Activated T-helper 1 cell treated with anti-CD3 and anti-CD28 coated beads, Interleukin-2, amount 50 U/mL, for 16 hours (primary cell): ENCODE data around the gene SLC27A2.

Source experiments
- DNase-seq, 2 donors: peaks; one replicate each; pipeline ENCODE4 v3.0.0-alpha.2; 2020; ENCODE audit warnings: low read depth in 1 of 2, low spot score in 1 of 2

The SLC27A2 gene

DNA sequence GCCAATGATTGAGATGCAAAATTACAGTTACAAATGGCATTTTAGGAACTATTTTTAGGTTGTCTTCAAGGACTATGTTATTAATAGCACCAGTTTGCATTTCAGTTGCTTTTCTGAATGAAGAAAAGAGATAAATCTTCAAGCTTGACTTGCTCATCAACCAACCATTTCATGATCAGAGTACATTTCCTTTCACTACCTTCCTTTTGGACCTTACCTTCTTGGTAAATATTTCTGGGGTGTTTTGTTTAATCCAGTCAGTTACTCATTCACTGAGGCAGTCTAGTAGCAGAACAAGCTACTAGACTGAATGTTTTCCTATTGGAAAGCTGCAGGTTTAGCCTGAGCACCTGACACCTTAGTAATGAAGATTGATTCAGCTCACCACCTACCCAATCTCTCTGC is 8.2 kb downstream of the SLC27A2 start:
- no peak for DNase-seq

DNA sequence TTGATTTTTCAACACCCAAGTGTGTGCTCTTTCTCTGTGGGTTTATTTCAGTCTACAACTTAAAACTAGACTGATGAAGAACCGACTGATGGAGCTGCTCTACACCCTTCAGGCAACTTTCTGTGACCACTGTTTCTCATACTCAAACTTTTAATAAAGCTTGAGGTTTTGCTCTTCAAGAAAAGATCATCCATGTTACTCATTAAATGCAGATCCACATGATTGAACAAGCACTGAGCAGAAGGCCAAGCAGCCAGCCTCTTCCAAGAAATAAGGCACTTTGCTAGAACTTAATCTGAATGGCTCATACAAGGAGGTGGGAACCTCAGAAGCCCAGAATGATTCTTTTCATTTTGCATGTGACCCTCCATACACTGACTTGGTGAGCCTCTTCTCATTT is 8.7 kb downstream of the SLC27A2 start:
- DNase-seq = no peak

DNA sequence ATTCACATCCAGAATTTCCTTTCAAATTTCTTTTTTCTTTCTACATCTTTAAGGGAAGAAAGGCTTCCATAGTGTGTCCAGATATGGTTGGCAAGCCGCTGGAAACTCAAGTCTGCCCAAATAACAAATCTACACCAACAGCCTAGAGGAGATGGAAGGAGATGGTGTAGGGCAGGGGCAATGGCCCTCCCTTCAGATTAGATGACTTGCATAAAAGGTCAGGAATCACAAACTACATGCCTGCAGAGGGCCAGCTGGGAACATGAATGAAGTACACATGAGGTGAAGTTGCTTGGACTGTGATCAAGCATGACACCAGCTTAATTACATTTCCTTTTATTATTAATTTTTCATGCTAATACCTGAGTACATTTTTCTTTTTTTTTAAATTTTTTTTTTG is 10.2 kb downstream of the SLC27A2 start:
- DNase-seq = no peak

DNA sequence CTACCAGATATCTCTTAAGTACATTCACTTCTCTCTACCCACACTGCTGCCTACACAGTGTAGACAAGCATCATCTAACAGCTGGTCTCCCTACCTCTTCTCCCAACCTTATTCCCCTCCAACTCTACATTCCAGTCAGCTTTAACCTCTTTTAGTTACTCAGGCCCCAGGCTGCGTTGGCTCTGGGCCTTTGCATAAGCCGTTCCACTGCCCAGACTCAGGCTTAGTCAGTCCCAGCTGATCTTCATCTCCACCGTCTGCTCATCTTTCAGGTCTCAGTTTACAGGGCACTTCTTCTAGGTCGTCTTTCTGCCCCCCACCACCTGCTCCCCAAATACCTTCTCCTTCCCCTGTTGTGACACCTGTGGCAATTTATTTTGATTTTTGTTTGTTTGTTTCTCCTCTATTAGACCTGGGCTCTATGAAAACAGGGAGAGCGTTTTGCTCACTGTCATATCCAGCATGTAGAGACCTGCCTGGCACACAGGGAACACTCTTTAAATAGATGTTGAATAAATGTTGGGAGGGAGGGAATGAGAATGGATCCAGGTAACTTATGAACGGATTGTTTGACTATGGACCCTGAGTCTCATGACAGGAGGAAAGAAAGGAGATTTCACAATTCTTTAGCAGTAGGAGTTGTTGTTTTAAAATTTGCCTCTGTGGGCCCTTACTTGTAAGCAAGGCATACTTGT is 11.1 kb downstream of the SLC27A2 start:
- no peak for DNase-seq

DNA sequence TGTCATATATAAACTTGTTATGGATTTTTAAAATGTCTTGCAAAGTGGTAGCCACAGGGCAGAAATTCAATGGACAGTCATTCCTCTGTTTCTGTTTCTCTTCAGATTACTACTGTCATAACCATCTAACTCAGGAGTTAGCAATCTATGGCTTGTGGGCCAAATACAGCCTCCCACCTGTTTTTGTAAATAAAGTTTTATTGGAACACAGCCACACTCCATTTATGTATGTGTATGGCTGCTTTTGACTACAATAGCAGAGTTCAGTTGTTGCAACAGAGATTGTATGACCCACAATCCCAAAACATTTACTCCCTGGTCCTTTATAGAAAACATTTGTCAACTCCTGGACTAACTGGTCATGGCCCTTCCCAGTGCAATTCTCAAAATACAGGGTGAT is 20.0 kb downstream of the SLC27A2 start:
- DNase-seq = no peak

DNA sequence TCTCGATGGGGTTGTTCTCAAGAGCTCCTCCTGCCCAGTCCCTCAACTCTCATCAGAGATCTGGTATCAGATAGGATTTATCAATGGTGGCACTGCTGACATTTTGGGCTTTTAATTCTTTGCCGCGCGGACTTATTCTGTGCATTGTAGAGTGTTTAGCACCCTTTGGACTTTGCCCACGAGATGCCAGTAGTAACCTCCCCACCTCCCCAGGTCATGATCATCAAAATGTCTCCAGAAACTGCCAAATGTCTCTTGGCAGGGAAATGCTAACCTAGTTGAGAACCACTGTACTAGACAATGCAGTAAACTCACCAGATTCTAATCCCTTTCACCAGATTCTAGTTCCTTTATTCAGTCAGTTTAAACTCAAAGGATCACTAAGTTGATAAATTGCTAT is 24.0 kb downstream of the SLC27A2 start:
- DNase-seq = no peak

DNA sequence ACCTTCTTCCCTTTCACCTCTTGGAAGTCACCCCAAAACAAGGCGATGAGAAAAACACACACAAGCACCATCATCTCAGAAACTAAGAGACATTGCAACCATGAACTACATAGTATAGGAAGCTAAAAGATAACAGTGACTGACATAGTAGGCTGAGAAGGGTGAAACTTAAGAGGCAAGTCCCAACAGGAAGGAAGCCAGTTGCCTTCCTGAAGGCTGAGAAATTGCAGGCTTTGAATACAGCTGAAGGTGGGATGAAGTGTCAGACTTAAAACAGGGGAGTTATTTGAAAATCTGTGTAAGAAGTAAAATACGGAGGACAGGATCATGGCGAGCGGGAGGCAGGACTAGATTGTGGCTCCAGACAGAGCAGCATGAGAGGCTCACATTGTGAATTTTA is 27.8 kb downstream of the SLC27A2 start:
- DNase-seq = no peak

DNA sequence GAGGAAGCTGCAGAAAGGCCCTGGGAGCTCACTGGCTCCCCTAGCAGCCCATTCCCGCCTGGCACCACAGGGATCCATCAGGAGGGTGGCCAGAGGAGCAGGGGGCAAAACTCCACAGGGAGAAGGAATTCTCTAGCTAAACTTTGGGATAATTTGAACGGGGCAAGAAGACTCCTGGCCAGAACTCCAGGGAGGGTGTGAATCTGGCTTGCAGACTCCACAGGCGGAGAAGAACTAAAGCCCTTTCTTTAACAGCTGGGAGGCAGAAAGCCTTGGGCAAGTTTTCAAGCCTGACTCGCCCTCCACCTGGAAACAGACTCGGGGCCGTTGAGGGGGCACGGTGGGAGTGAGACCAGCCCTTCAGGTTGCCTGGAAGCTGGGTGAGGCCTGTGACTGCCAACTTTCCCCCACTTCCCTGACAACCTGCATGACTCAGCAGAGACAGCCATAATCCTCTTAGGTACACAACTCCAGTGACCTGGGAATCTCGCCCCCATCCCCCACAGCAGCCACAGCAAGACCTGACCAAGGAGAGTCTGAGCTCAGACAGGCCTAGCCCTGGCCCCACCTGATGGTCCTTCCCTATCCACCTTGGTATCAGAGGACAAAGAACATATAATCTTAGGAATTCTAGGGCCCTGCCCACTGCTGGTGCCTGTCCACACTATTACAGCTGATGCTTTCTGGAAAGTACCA is 28.6 kb downstream of the SLC27A2 start:
- no peak for DNase-seq

DNA sequence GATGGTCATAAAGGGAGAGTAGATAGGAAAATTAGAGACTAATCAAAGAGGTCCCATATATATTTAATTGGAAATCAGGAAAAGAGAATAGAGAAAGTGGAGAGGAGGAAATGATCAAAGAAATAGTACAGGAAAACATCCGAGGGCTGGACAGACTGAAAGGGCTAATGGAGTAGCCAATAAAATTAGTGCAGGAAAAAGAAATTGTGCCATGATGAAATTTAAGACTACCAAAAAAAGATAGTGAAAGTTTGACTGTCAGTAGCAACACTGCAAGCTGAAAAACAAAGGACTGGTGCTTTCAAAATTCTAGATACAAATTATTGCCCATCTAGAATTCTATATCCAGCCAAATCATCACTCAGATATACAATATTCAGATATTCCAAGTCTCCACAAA is 36.3 kb downstream of the SLC27A2 start:
- DNase-seq = no peak

DNA sequence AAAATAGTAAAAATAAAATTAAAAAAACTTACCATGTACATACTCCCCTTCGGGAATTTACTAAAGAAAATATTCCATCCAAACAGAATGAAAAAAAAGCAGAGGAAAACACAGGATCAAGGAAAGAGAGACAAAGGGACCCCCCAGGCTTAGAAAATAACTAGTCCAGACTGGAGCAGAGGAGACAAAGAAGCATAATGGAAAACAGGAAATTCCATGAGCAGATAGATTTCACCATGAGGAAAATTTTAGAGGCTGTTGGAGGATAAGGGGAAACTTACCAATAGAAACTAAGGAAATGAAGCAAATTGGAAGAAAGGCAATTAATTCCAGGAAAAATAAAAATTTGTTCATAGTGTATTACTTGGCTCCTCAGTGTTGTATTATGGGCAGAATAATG is 36.7 kb downstream of the SLC27A2 start:
- DNase-seq = no peak

DNA sequence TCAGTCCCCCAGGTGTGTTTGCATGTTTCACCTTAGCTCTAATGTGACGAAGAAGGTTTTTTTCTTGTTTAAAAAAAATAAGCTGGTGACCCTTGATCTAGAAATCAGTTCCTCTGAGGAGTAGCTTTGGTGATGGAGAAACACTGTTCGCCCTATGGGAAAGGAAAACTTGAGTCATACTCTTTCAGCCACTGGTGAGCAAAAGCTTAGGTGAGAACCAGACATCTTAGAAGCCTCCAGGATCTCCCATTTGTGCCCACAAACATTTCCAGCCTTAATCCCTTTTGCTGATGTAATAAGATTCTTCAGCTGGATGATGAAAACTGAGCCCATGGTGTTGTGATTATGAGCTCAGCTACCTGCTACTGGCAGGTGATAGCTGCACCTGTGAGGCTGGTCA is 37.8 kb downstream of the SLC27A2 start:
- DNase-seq = no peak

DNA sequence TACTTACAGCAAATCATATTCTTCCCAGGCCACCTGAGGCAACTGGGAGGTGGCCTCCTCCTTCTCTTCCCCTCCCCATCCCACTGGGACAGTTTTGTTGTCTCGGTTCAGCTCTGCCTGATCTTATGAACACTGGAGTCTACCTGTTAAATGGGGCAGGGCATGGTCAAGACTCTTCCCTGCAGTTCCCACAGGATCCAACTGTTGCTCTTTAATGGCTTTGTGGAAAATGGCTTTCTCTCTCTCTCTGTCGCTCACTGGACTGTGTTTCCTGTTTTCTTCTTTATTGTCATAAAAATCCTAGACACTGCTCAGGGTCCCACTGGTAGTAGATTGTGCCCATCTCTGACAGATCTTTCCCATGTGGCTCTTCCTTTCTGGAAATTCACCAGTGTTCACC is 40.2 kb downstream of the SLC27A2 start:
- DNase-seq = no peak

DNA sequence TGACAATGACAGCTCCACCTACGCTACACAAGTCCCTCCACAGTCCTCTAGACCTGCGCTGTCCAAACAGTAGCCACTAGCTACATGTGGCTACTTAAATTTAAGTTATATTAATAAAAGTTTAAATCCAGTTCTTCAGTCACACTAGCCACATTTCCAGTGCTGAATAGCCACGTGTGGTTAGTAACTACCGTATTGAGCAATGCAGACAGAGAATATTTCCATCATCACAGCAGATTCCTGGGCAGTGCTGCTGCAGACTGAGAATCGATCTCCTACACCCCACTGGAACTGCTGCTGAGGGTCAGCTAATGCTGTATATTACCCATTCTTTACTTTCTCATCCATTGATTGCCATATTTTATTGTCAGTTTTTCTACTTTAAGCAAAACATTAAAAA is 42.6 kb downstream of the SLC27A2 start:
- DNase-seq = no peak

DNA sequence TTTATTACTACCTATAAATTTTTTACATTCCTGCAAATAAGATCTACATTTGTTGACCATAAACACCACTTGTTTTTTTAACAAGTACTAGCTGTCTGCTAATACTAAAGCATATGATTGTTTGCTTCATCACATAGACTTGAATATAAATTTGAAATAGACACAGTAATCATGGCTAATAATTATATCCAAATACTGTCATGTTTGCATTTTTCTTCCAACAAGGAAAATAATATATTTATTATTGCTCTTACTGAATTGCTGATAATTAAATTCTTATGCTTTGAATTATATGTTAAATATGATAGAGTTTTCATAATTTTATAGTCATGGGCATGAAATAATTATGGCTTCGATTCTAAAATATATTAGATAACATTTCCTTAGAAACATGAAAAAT is 43.1 kb downstream of the SLC27A2 start:
- DNase-seq = no peak

DNA sequence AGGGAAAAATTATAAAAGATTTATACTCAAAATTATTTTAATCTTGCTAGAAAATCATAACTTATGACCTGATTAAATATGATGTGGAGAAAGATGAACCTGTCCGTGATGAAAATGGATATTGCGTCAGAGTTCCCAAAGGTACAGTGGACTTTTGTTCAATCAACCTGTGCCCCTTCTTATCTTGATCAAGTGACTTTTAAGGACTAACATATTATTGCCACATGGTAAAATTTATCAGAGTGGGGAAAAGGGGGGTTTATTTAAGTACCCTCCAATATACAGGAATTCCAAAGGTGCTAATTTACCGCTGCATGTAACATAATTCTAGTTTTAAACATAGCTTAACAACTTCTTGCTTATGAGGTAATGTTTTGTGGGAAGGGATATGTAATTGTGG is 43.9 kb downstream of the SLC27A2 start:
- no peak for DNase-seq

DNA sequence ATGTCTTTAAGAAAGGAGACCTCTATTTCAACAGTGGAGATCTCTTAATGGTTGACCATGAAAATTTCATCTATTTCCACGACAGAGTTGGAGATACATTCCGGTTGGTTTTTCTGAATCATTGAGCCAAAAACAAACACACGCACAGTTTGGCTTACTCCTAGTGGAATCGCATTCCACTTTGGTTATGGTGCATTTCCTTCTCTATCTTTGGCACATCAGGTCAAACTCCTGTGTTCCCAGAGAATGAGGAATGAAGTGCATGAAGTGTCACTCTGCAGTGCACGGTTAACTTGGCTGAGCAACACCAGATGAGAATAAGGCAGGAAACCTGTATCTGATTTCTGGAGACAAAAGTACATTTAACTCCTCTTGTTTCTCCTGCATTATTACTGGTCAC is 45.1 kb downstream of the SLC27A2 start:
- DNase-seq = no peak

DNA sequence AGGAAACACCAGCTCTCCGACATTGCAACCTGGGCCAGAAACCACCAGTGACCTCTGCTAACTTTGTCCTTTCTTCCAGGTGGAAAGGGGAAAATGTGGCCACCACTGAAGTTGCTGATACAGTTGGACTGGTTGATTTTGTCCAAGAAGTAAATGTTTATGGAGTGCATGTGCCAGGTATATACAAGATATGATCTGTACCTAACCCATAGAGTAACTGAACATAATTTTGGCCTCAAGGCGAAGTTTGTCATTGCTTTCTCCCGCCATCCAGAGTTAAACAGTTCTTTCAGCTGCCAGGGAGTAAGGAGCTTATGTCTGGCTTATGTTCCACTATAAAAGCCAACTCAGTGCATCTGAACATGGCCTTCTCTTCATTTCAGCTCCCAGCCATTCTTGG is 46.9 kb downstream of the SLC27A2 start:
- no peak for DNase-seq

DNA sequence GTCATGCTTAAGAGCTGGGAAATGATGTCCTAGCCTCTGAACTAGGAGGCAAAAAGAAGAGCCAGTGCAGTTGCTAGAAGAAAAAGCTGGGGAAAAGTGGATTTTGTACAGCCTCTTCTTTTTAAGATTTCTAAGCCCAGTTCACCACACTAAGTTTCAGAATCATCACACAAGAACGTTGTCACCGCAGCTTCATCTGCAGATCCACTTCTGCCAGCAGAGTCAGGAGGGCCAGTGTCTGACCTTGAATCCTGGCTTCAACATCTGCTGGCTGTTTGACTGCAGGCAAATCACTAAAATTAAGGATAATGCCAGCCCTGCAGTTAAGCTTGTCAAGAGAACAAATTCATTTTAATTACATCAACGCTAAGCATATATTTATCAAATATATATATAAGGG is 47.3 kb downstream of the SLC27A2 start:
- no peak for DNase-seq

DNA sequence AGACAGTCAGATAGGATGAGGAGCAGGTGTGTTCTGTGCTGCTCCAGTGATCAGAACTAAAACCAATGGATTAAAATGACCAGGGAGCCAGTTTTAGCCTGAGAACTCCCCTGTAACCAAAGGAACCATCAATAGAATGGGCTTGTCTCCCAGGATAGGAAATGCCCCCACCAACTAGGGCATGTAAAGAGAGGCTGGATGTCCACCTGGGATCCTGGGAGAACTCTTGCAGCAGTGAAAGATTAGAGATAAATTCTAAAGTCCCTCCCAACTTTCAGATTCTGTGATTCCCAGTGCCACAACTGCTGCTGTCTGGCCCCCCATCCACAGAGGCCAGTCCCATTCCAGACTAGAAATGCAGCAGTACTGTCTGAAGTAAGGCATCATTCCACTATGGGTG is 49.8 kb downstream of the SLC27A2 start:
- no peak for DNase-seq

DNA sequence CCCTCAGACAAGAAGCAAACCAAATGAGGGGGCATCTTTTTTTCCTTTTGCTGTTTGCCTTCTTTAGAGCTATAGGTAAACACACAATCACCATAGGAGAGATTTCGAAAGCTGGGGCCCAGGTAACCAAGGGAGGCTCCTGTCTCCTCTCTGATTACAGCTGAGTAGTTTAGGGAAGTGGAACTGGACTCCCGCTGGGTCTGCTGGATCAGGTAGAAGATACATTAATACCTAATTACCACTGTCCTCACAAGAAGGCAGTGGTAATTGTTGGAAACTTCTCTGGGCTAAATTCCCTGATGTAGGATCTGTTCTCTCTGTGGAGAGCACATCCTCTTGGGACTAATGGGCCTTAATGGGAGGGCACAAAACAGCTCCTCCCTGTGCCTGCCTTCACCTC is 50.8 kb downstream of the SLC27A2 start:
- no peak for DNase-seq

DNA sequence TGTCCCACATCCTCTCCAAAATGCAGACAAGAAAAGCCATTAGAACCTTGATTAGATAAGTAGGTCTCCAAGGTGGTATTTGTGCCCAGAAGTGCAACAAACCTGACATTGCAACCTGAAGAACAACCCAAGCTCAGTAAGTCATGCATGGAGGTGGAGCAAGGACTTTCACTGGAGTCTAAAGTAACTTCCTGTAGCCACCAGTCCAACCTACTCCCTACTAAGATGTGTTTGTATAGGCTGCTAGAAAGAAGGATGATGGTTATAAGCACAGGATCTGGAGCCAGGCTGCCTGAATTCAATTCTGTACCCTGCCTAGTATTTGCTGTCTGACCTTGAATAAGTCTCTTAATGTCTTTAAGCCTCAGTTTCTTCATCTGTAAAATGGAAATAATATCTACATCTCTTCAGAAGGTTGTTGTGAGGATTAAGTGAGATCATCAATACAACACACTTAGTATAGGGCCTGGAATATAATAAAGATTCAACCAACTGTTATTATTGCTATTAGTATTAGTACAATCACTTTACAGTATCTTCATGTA is 51.3 kb downstream of the SLC27A2 start:
- DNase-seq = no peak

DNA sequence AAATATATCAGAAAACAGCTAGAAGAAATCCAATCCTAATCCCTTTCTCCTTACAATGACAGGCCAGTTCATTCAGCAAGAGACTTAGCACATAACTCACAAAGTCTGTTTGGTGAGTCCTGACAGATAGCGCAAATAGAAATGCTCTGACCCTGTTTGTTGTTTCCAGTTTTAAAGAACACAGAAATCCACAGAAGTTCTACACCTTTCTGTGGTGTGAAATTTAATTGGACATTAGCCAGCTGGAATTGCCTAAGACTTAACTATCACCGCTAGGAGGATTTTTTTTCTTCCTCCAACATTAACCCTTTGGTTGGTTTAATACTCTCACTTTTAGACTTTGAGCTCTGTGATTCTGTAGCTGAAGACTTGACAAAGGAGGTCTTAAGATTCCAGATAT is 52.8 kb downstream of the SLC27A2 start:
- DNase-seq = no peak

DNA sequence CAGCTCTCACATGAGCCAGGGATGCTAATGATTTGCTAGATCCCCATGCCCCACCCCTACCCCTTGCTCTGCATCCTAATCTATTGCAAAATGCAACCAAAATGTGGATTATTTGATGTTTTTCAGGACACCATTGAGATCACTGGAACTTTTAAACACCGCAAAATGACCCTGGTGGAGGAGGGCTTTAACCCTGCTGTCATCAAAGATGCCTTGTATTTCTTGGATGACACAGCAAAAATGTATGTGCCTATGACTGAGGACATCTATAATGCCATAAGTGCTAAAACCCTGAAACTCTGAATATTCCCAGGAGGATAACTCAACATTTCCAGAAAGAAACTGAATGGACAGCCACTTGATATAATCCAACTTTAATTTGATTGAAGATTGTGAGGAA is 53.8 kb downstream of the SLC27A2 start:
- no peak for DNase-seq
